Medulla oblongata (tissue), 1 donor: ENCODE data around the gene OSCP1.
A peak's percentile ranks its signal among the peaks of the same experiment; 100 is the strongest.
"Not testable (repeated sequence)": the region's sequence is repeated elsewhere in the genome, so short reads cannot be mapped to it uniquely, and the experiment has no call there.

Experiments used
- DNase-seq: peaks from one replicate; pipeline ENCODE4 v3.0.0-alpha.2; 2015; ENCODE audit errors: extremely low spot score

Gene OSCP1, protein sequence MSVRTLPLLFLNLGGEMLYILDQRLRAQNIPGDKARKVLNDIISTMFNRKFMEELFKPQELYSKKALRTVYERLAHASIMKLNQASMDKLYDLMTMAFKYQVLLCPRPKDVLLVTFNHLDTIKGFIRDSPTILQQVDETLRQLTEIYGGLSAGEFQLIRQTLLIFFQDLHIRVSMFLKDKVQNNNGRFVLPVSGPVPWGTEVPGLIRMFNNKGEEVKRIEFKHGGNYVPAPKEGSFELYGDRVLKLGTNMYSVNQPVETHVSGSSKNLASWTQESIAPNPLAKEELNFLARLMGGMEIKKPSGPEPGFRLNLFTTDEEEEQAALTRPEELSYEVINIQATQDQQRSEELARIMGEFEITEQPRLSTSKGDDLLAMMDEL

DNA sequence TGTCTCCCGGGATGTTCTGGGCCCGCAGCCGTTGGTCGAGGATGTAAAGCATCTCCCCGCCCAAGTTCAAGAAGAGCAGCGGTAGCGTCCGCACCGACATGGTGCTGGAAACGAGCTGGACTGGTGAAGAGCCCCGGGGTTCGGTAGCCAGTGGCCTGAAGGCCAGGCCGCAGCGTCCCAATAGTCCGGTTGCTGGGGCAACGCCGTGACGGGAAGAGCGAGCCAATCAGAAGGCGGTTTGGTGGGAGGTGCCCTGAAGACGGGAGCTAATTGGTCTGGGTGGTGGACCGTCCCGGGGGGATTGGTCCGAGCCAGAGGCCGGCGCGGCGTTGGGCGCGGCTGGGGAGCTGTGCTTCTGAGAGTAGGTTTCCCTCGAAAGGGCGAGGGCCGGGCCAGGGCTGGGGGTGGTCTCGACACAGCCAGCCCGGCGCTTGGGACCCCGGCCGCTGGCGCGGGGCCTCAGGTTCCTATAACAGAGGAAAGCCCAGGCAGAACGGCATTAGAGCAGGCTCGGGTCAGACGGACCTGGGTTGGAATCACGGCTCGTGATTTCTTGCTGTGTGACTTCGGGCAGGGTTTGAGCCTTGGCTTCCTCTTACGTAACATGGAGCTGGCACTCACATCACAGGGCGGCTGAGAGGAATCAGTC is at the start of gene OSCP1:
TSS of gene OSCP1 (minus strand) at position 182 of the 649 bp plus-strand sequence. CDS start at position 100, 82 bp downstream.
- DNase-seq = peak; percentile 97

DNA sequence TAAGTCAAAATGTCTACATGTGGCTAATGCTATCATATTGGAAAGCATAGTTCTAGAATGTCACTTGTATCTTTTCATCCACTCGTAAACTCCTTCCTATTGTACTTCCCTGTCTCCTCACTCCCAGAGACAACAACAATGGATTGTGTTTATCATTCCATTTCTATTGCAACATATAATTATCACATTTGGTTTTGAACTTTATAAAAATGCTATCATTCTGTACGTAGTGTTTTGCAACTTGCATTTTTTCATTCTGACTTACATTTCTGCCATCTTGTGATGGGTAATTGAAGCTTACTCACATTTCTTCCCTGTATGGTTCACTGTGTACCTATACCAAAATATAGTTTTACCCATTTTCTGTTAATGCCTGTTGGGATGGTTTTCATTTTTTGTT is 47.0 kb upstream of the OSCP1 start:
- no peak for DNase-seq

DNA sequence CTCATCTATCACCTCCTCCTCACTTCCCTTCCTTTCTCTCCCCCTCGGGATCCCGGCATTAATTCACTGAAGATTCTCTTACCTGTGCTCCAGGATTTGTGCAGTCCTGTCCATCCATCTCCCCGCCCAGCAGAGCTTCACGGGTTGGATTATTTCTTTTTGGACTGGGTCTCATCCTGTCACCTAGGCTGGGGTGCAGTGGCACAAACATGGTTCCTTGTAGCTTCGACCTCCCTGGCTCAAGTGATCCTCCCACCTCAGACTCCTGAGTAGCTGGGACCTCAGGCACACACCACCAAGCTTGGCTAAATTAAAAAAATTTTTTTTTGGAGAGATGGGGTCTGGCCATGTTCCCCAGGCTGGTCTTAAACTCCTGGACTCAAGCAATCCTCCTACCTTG is 44.7 kb upstream of the OSCP1 start:
- DNase-seq = no peak

DNA sequence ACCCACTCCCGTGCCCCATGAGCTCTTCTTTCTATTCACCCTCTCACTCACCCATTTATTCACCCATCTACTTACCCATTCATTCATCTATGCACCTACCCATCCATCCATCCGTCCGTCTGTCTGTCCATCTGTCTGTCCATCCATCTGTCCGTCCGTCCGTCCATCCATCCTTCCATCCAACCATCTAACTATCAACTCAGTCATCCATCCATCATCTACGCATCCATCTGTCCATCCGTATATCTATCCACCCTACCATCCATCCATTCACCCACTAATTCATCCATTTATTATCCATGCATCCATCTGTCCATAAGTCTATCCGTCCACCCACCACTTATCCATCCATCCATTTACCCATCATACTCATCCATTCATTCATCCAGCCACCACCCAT is 43.3 kb upstream of the OSCP1 start:
- no peak for DNase-seq

DNA sequence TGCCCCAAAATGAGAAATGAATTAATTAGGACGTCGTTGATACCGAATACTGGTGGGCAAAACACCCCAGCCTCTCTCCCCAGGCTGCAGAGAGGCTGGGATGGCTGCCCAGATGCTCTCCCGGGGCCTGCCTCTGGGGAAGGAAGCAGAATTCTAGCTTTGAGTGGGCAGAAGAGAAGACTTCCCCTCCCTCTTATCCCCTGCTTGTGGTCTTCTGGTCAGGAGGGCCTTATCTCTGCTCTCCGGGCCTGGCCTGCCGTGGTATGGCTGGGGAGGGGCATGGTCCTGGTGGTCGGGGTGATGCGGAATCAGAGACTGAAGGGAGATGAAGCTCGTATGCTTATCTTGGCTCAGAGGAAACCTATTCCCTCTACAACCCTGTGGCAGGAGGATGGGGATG is 42.2 kb upstream of the OSCP1 start:
- no peak for DNase-seq

DNA sequence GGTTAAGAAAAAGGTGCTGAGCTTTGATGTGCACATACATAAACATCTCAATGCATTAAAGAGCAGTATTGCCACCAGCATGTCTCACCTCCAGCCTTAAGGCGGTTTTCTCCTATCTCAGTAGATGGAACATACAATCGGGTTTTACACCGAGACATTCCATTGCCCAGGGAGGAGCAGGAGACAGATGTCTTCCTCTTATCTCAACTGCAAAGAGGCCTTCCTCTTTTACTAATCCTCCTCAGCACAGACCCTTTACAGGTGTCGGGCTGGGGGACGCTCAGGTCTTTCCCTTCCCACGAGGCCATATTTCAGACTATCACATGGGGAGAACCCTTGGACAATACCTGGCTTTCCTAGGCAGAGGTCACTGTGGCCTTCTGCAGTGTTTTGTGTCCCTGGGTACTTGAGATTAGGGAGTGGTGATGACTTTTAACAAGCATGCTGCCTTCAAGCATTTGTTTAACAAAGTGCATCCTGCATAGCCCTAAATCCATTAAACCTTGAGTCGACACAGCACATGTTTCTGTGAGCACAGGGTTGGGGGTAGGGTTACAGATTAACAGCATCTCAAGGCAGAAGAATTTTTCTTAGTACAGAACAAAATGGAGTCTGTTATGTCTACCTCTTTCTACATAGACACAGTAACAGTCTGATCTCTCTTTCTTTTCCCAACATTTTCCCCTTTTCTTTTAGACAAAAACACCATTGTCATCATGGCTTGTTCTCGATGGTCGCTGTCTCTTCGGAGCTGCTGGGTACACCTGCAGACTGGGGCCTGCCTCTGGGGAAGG is 39.2 kb upstream of the OSCP1 start:
- not testable (repeated sequence) for DNase-seq

DNA sequence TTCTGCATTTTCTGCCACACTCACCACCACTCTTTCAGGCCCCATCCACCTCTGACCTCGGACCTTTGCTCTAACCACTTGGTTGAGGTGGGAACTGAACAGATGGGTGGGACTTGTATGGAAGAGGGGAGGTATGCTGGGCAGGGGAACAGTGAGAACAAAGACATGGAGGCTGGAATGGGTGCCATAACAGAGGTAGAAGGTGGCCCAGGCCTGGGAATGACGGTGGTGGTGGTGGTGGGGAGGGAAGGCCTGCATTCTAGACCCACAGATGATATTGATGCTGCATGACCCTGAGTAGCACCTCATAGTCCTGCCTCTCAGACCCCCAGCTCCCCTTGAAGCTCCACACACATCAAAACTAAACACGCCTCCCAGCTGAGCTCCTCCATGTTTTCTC is 37.7 kb upstream of the OSCP1 start:
- no peak for DNase-seq

DNA sequence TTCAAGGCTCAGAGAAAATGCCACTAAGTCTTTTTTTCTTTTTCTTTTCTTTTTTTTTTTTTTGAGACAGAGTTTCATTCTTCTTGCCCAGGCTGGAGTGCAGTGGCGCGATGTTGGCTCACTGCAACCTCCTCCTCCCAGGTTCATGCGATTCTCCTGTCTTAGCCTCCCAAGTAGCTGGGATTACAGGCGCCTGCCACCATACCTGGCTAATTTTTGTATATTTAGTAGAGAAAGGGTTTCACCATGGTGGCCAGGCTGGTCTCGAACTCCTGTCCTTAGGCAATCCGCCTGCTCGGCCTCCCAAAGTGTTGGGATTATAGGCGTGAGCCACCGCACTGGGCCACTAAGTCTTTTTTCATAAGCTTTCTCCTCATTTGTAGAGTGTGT is 37.1 kb upstream of the OSCP1 start:
- not testable (repeated sequence) for DNase-seq

DNA sequence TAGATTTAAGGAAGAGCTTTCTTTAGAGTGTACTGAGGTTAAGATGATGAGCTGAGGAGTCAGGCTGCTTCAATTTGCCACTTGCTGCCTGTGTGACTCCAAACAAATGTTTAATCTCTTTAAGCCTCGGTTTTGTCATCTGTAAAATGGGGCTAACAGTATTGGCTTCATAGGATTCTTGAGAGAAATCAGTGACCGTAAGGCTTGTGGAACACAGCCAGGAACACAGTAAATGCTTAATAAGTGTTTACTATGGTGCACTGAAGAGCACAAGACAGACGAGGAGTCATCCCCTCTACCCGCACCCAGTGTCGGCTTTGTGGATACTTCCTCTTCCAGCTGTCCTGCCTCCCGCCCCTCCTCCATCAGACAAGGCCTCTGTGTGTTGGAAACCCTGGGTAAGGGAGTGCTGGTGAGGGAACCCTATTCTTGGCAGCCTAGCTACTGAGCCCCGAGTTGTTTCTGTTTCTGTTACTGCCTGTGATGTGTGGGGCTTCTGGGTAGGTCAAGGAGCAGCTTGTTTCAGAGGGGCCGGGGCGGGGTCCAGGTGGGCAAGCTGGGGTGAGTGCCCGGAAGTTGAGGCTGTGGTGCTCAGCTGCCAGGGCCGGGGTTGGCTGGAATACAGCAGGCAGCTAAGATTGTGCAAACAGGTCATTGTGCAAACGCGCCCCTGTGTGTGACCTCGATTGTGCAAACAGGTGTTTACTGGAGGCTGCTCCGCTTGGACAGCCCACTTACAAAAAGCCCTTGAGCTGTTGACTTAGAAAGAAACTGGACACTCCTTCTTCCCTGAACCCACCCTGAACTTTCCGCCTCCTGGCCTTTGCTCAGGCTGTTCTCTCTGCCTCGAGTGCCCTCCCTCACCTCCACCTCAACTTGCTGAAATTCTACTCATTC is 36.4 kb upstream of the OSCP1 start:
- peak; percentile 84 for DNase-seq

DNA sequence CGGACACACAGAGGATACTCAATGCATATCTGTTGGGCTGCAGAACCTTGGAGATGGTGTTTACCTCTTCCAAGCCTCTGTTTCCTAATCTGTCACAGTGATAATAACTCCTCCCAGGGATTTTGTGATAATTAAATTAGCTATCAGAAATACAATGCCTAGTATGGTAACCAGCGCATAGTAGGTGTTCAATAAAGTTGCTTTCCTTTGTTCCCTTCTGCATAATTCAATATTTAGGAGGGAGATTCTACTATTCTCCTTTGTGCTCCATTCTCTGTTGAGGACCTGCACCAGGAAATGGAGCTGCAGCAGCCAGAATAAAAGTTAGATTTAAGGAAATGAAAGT is 35.8 kb upstream of the OSCP1 start:
- DNase-seq = no peak

DNA sequence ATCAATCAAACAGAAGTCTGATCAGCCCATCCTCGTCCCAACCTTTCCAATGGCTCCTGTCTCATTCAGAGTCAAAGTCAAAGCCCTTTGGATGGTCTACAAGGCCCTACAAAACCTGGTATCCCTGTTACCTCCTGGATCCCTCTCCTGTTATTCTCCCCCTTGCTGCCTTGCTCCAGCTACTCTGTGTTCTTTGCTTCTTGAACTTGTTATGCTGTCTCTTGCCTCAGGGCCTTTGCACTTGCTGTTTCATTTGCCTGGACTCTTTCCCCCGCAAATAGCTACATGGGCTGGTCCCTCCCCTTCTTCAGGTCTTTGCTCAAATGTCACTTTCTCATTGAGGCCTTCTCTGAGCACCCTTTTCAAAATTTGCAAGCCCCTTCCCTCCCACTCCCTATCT is 33.8 kb upstream of the OSCP1 start:
- no peak for DNase-seq

DNA sequence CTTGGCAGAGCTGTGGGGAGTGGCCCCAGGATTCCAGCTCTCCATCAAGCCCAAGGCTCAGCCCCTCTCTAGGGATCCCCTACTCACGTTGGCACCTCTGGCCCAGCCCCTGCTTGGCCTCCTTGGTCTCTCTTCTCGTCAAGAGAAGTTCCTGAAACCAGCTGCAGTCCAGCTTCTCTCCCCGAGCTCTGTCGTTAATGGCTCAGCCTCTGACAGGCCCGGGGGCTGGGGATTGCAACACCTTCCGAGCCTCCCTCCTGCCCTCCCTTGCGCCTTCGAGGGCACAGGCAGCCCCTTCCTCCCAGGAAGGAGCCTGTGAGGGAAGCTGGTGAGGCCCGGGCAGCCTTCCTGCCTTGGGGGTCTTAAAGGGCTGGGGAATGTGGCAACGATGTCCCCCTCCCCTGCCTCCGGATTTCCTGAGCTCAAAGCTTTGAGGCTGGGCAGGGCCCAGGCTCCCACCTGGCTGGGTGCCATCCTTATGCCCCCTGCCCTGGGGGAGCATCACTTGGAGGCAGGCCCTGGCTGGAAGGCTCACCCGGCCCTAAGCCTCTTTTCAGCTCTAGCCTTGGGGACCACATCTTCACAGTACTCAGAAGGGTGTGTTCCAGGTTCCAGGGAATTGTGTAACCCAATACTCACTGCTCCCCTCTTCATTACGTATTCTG is 32.6 kb upstream of the OSCP1 start, which contains the start of gene CSF3R:
TSS of gene CSF3R (minus strand) at position 190 of the 665 bp plus-strand sequence. CDS start 3,417 bp downstream, outside the sequence.
- peak; percentile 20 for DNase-seq

DNA sequence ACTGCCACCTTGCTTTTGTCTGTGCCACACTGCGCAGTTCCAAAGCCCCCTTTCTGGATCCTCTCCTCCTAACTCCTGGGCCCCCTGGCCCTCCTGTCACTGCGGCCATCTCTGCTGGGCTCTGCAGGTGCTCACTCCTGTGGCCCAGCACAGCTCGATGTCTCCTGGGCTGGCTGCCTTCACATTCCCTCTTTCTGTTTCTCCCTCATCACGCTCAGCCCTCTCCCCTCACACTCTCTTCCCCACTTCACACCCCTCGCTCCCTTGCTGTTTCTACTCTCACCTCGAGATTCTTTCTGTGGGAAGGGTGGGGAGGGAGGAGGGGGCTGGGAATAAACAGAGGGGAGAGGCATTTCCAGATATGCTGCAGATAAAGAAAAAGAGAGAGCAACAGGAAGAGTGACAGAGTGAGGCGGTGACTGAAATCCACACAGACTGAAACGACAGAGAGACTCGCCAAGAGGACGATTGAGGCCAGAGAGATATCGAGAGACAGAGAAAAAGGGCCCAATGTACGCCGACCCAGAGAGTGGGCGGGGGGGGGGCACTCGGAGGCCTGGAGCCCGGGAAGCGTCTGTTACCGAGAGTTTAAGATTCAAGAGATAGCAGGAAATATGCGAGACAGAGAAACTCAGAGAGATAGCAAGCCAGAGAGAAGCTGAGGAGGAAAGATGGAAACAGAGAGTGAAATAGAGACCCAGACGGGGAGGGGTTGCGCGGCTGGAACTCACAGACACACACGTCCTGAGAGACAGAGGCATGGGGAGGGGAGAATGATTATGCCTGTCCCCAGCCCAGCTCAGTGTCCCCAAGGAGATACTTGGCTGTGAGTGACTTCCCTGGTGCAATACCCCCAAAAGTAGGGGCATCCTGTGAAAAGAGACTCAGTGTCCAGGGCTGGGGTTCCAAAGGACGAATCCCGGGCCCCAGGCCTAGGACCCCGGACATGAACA is 31.8 kb upstream of the OSCP1 start:
- DNase-seq = no peak

DNA sequence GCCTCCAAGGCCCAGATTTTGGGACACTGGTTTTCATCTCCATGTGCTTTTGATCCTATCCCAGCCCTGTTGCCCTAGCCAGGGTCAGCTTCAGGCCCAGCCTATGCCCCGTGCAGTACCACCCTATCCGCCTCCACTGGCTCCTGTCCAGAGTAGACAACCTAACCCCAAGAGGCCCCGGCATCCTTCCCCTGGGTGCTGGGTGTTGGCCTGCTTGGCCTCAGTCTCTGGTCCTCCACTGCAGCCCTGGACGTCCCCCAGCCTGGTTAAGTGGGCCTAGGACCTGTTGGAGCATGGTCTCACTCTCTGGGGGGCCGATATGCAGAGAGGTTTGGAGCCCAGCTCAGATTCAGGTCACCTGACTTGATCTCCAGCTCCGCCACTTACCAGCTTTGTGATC is 30.8 kb upstream of the OSCP1 start:
- no peak for DNase-seq

DNA sequence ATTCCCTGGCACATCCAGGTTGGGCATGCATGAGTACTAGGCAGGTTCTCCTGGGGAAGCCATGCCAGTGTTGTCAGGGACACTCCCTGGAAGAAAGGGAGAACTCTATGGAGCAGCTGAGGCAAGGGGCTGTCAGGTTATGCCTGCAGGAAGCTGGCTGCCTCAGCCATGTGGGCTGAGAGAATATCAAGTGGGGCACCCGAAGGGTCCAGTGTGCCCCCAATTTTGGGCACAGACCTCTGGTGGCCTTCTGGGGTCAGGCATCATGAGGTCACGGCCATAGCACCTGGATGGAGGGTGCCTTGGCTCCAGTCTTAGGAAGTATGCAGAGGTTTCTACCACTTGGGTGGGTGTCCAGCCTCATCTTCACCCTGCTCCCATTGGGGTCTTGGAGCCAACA is 29.9 kb upstream of the OSCP1 start:
- no peak for DNase-seq

DNA sequence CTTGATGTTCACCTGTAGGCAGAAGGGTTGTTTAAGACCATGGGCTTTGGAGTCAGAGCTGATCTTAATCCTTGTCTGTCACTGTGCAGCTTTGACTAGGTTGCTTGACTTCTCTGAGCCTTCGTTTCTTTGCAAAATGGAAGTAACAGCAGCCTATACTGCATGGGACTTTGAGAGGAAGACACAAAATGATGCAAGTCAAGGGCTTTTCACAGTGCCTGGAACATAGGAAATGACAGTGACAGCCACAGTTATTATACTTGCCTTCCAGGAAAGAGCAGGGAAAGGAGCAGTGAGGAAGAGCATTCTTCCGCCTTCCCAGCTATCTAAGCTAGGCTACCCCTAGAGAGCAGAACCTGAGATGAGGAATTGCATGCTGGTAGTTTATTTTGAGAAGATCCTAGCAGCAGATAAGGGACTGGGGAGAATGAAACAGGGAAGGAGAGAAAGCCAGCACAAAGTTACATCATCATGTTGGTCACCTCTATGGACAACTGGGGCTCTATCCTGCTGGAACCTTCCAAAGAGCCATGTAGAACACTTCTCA is 29.3 kb upstream of the OSCP1 start:
- no peak for DNase-seq

DNA sequence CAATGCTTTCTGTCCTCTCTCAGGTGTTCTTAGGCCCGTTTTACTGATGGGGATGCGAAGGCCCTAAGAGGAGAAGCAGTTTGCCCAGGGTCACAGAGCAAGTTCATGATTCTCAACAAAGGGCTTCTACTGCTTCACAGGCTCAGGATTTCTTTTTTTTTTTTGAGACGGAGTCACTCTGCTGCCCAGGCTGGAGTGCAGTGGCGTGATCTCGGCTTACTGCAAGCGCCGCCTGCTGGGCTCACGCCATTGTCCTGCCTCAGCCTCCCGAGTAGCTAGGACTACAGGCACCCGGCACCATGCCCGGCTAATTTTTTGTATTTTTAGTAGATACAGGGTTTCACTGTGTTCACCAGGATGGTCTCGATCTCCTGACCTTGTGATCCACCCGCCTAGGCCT is 27.4 kb upstream of the OSCP1 start:
- not testable (repeated sequence) for DNase-seq

DNA sequence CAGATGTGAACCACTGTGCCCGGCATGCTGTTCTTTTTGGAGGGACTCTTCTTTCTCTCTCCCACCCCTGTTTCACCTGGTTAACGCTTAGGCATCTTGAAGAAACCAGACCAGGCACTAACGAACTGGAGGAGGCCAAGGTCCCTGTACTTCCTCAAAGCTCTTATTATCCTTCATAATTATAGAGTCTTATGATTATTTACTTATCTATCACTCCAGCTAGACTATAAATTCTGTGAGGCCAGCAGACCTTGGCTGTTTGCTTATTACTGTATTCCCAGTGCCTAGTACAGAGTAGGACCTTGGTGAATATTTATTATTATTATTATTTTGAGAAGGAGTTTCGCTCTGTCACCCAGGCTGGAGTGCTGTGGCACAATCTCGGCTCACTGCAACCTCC is 26.7 kb upstream of the OSCP1 start:
- DNase-seq = no peak

DNA sequence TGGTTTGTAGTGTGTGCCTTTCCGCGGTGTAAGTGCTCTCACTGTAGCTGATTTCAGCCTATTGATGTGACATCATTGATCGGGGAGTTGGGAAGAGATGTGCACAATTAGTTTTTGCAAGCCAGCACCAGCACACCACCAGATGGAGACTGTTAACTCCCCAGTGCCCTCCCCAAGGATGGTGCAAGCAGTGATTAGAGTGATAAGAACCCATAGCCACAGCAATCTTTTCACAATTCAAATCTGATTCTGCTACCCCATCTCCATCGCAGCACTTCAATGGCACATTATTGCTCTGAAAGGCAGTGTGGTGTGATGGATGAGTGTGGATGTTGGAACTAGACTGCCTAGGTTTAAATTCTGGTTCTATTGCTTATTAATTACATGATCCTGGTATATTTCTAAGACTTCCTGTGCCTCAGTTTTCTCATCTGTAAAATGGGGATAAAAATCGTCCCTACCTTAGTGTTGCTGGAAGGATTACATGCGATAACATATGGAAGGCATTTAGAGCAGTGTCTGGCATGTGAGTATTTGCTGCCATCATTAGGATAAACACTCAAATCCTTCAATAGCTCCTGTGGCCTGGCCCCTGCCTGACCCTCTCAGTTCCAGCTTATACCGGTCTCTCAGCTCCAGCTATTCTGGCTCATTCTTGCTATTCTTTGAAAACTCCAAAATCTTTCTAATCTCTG is 25.8 kb upstream of the OSCP1 start:
- no peak for DNase-seq
